Lung (tissue), 12 donors: ENCODE results near the gene ADCY2. TPM values are rescaled to one million over a fixed set of nuclear protein-coding genes. Genes with fewer than 3 reads are reported as not detected.

Experiments
- ATAC-seq: fragments of 200-7000 bp; cut with Tn5 transposase; one replicate; pipeline ENCODE4 v1.9.1; 2020; ENCODE audit warnings: moderate number of reproducible peaks; ENCODE audit not compliant: insufficient read depth, low FRiP score
- DNase-seq, 3 donors: peaks; one replicate each; pipeline ENCODE4 v3.0.0-alpha.2; 2013 to 2017
- H3K27ac ChIP-seq, 2 donors: one replicate each; pipeline ENCODE4 v1.5.1; 2013; ENCODE audit warnings: mild to moderate bottlenecking in 2 of 2, moderate library complexity in 2 of 2, control low read depth in 1 of 2, inconsistent platforms in 1 of 2, low read depth in 1 of 2, low read length in 1 of 2
- H3K27me3 ChIP-seq, 3 donors: one replicate each; pipeline ENCODE4 v1.5.1; 2013; ENCODE audit warnings: low read length in 2 of 3; ENCODE audit not compliant: control insufficient read depth in 3 of 3, insufficient read depth in 3 of 3
- H3K36me3 ChIP-seq, 4 donors: one replicate each; pipeline ENCODE4 v1.5.1; 2013; ENCODE audit warnings: low read length in 4 of 4, mild to moderate bottlenecking in 1 of 4, moderate library complexity in 1 of 4; ENCODE audit not compliant: control insufficient read depth in 4 of 4, insufficient read depth in 4 of 4
- H3K4me1 ChIP-seq, 5 donors: one replicate each; pipeline ENCODE4 v1.5.1; 2013; ENCODE audit warnings: low read length in 5 of 5, mild to moderate bottlenecking in 2 of 5, moderate library complexity in 1 of 5; ENCODE audit not compliant: control insufficient read depth in 5 of 5, insufficient read depth in 5 of 5
- H3K4me3 ChIP-seq: one replicate; pipeline ENCODE4 v1.5.1; 2013; ENCODE audit warnings: mild to moderate bottlenecking, control low read depth, moderate library complexity
- H3K9ac ChIP-seq, 2 donors: one replicate each; pipeline ENCODE4 v1.5.1; 2013; ENCODE audit warnings: low read length in 2 of 2, control low read depth in 1 of 2; ENCODE audit not compliant: insufficient read depth in 1 of 2
- H3K9me3 ChIP-seq, 4 donors: one replicate each; pipeline ENCODE4 v1.5.1; 2013; ENCODE audit warnings: low read length in 3 of 4, mild to moderate bottlenecking in 1 of 4, moderate library complexity in 1 of 4; ENCODE audit not compliant: control insufficient read depth in 4 of 4, insufficient read depth in 3 of 4
- CTCF ChIP-seq: IDR thresholded peaks from 2 replicates; pipeline ENCODE4 v1.5.1; 2012; ENCODE audit warnings: mild to moderate bottlenecking; ENCODE audit errors: control extremely low read depth, extremely low read depth
- WGBS, 2 donors: extraction: QIAGEN DNeasy Blood & Tissue Kit; methylation state at CpG; one replicate each; pipeline ENCODE4 v1.1.7; 2013; 5-methylcytosine and 5-hydroxymethylcytosine counted together
- polyA plus RNA-seq, 2 donors: library from polyadenylated mRNA; stranded (reverse); fragments of 200-250 nt; gene quantifications; one replicate each; pipeline ENCODE4 v1.2.1, GENCODE V29; 2013
- total RNA-seq, 2 donors: library from RNA; depleted of rRNA in 1 of 2; stranded (reverse); fragments of >200 nt in 1 of 2; gene quantifications; one replicate each; pipeline ENCODE4 v1.2.1, GENCODE V29; 2014 to 2021
- donor health status: control.
- donor health status: control.
- donor health status: Bipolar disorder and iron deficiency.
- donor health status: healthy.
- donor health status: DM: yes; HTN: yes; CAD: no.

The ADCY2 gene
- total and polyA plus RNA-seq, 4 donors, result 0.10 to 3.5 (median 0.84) TPM

- Histone ChIP-seq H3K9ac (no peak overlapping the region), H3K4me1 (no peaks in the 10 kb centered on the region), H3K27ac (no peak overlapping the region), H3K36me3 (no peaks in the 10 kb centered on the region), H3K9me3 (no peaks in the 10 kb centered on the region), H3K27me3 (no peaks in the 10 kb centered on the region), H3K4me3 (no peak overlapping the region)
- 42 to 63% methylated on average over 2 of the region's 2 CpGs for WGBS, 2 donors
- peak in 1 of 3 donors; percentile 6 for DNase-seq
- no peak for ATAC-seq
- TF ChIP-seq CTCF, result no peak
Observed at GRCh38 chr5:7625740-7626139, 229.8 kb downstream of the ADCY2 start.

GRCh38 chr5:7628248-7628647, 232.3 kb downstream of the ADCY2 start:
- ATAC-seq, result no peak
- no peak overlapping the region for H3K4me3 ChIP-seq
- no peaks in the 10 kb centered on the region for H3K36me3 ChIP-seq
- no peak overlapping the region for H3K9ac ChIP-seq
- DNase-seq, result no peak
- no peak for TF ChIP-seq CTCF
- no peaks in the 10 kb centered on the region for H3K4me1 ChIP-seq
- H3K27me3 ChIP-seq, result no peaks in the 10 kb centered on the region
- H3K9me3 ChIP-seq, result no peaks in the 10 kb centered on the region
- H3K27ac ChIP-seq, result no peak overlapping the region

GRCh38 chr5:7628820-7629219, 232.9 kb downstream of the ADCY2 start:
- no peak for TF ChIP-seq CTCF
- no peaks in the 10 kb centered on the region for H3K27me3 ChIP-seq
- H3K36me3 ChIP-seq, result no peaks in the 10 kb centered on the region
- H3K27ac ChIP-seq, result no peak overlapping the region
- no peak for DNase-seq
- no peaks in the 10 kb centered on the region for H3K9me3 ChIP-seq
- no peaks in the 10 kb centered on the region for H3K4me1 ChIP-seq
- ATAC-seq, result no peak
- no peak overlapping the region for H3K4me3 ChIP-seq
- no peak overlapping the region for H3K9ac ChIP-seq
- WGBS, 2 donors, result 85 to 90% methylated on average over 5 of the region's 5 CpGs

- DNase-seq, result no peak
- no peak for ATAC-seq
- Histone ChIP-seq H3K36me3 (no peaks in the 10 kb centered on the region), H3K27me3 (no peaks in the 10 kb centered on the region), H3K9me3 (no peaks in the 10 kb centered on the region), H3K4me3 (no peak overlapping the region), H3K27ac (no peak overlapping the region), H3K4me1 (no peaks in the 10 kb centered on the region), H3K9ac (no peak overlapping the region)
- TF ChIP-seq CTCF, result no peak
- WGBS, 2 donors, result 48 to 60% methylated on average over 5 of the region's 5 CpGs
Observed at GRCh38 chr5:7629561-7629960, 233.6 kb downstream of the ADCY2 start.
